Measurements from ENCODE around the gene TRA2B.

Gene TRA2B

DNA sequence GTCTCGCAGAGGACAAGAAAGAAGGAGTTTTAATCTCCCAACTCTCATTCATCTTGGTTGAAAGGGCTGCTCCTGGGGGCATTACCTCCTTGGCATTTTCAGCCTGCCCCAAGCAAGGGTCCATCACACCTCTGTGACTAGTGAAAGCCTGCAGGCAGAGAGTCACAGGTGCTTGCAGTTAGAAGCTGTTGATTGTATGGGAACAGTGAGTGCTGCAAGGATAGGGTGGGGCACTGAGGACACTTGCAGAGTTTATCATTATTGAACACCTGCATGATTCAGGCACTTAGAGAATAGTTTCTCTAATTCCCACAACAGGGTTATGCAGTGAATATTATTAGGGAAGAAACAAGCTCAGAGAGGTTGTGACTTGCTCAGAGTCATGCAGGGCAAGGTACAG is 71.3 kb downstream of the TRA2B start:
- no peaks in the 10 kb centered on the region for H3K9me3 ChIP-seq (ENCODE audit: control insufficient read depth, low read length)
- no peak overlapping the region for H3K4me3 ChIP-seq (ENCODE audit: low read depth, low read length)
- no peaks in the 10 kb centered on the region for H3K4me1 ChIP-seq
- H3K27me3 ChIP-seq (ENCODE audit: control insufficient read depth, insufficient read depth, low read length) = no peaks in the 10 kb centered on the region
- H3K36me3 ChIP-seq (ENCODE audit: control insufficient read depth, insufficient read depth, low read length) = no peaks in the 10 kb centered on the region
- TF ChIP-seq, protein P1, sequence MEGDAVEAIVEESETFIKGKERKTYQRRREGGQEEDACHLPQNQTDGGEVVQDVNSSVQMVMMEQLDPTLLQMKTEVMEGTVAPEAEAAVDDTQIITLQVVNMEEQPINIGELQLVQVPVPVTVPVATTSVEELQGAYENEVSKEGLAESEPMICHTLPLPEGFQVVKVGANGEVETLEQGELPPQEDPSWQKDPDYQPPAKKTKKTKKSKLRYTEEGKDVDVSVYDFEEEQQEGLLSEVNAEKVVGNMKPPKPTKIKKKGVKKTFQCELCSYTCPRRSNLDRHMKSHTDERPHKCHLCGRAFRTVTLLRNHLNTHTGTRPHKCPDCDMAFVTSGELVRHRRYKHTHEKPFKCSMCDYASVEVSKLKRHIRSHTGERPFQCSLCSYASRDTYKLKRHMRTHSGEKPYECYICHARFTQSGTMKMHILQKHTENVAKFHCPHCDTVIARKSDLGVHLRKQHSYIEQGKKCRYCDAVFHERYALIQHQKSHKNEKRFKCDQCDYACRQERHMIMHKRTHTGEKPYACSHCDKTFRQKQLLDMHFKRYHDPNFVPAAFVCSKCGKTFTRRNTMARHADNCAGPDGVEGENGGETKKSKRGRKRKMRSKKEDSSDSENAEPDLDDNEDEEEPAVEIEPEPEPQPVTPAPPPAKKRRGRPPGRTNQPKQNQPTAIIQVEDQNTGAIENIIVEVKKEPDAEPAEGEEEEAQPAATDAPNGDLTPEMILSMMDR (IDR thresholded peaks at IDR 0.05) = no peak
- no peaks in the 10 kb centered on the region for H3K79me2 ChIP-seq
- no peak overlapping the region for H3K9ac ChIP-seq
- H3K27ac ChIP-seq = no peak overlapping the region
- no peak overlapping the region for H3K4me2 ChIP-seq (ENCODE audit: low read length)
- H2AFZ ChIP-seq = no peak overlapping the region
